Measurements from ENCODE around the gene CEP68.
"Not testable (repeated sequence)": the region's sequence is repeated elsewhere in the genome, so short reads cannot be mapped to it uniquely, and the experiment has no call there.

CEP68 gene

DNA sequence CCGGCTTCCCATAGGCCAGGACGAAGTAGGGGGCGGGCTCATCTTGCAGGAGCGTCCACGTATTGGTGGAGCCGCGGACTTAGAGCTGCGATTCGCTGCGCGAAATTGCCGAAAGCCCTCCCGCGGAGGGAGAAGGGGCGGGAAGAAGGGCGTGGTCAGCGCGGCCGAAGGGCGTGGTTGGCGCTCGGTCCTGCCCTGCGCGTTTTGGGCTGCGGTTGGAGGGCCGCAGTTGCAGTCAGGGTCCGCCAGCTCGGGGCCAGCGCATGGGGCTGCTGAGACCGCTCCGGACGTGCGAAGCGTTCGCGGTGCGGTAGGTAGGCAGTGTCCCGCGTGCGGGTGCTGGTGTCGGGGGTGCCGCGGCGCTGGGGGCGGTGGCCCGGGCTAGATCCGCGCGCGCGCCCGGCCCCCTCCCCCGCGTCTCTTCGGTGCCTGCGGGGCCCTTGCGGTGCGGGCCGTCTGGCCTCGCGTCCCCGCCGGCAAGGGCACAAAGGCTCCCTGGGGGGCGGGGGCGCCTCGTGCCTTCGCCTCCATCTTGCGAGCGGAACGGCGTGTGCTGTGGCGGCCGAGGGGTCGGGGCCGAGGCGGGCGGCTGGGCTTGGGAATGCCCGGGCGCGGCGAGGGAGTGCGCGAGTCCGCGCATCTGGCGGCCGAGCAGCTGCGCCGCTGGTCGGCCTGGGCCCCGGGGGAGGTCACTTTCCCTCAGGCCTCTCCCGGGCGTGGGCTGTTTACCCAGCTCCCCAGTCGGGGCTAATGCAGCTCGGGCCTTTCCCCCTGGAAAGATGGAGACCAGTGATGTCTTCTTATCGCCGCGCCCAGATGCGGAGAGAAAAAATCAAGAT is at the start of gene CEP68:
CEP68 (plus strand) TSS at position 202 of the 839 bp plus-strand sequence. CDS start 13,029 bp downstream, outside the sequence.
- peak; percentile 95 to 96 for DNase-seq

- no peak for DNase-seq
These were observed 42.4 kb upstream of the CEP68 start for GRCh38 chr2:65013776-65014175.

GRCh38 chr2:65015731-65016130 is 40.5 kb upstream of the CEP68 start:
- no peak for DNase-seq

DNA sequence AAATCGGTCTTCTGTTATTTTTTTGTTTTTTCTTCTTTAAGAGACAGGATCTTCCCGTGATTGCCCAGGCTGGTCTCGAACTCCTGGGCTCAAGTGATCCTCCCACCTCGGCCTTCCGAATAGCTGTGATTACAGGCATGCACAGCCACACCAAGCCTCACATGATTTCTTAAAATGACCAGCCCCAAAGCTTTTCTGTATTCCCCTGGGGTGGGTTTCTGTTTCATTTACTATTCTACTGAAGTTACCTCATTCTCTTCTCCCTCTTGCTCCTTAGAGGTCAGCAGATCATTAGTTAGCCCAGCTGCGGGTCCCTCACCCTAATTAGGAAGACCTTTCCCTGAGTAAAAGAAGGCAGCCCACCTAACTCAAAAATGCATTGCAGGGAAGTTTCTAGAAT is 39.4 kb upstream of the CEP68 start:
- DNase-seq, result no peak

DNA sequence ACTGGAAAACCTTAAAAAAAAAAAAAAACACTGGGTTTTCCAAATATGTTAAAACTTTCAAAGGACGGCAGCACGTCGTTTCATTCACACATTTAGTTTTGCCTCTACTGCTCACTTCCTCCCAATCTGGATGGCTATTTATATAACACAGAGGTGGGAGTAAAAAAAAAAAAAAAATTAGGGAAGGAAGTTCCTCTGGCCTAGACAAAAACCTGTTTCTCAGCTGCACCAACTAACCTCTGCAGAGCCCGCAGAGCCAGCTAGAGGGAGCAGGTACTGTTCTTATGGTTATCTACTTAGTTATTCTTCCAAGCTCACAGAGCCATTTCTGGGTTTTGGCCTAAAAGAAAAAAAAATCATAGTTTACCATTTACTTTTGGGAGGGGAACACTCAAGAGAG is 38.9 kb upstream of the CEP68 start:
- DNase-seq, result peak in 1 of 2 donors; percentile 53

GRCh38 chr2:65018141-65018582 is 38.1 kb upstream of the CEP68 start:
- peak in 1 of 2 donors; percentile 50 for DNase-seq

DNA sequence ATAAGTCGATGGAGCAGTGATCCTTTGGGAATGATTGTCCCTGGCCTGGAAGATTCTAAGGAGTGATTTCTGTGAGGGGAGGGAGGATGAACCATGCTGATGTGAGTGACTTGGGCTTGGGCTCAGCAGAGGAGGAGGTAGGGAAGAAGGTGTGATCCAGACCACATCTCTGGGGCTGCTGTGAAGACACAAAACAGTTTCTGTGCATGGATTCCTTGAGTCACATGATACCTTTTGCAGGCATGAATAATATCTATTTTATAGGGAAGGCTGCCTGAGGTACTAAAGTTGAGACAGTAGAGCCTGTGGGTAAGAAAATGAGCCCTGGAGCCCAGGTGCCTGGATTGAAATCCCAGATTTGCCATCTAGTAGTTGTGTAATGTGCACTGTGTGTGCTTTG is 37.2 kb upstream of the CEP68 start:
- no peak for DNase-seq

- DNase-seq, result no peak
These were observed 36.5 kb upstream of the CEP68 start for GRCh38 chr2:65019675-65020195.

GRCh38 chr2:65020251-65020650 is 36.0 kb upstream of the CEP68 start:
- DNase-seq, result not testable (repeated sequence)

GRCh38 chr2:65020943-65021528 is 35.2 kb upstream of the CEP68 start:
- no peak for DNase-seq

- no peak for DNase-seq
These were observed 34.5 kb upstream of the CEP68 start for GRCh38 chr2:65021709-65022108.

GRCh38 chr2:65022189-65022588 is 34.0 kb upstream of the CEP68 start:
- DNase-seq, result no peak

DNA sequence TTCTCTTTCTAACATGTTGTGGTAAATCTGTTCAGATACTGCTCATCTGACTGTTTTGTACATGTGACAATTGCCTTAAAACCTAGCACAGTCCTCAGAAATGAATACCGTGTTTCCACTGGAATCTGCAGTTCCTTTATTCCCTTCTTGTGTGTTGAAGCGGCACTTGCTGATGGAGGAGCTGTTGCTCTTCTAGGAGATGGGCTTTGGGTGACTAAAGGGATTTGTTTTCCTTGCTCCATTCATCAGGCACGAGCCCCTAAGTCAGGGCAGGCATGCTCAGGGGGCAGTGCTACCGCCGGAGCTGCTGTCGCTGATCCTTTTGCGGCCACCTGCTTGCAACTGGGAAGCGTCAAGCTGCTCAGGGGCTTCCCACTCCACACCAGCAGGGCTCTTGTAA is 32.5 kb upstream of the CEP68 start:
- no peak for DNase-seq

- no peak for DNase-seq
These were observed 31.9 kb upstream of the CEP68 start for GRCh38 chr2:65024149-65024829.

GRCh38 chr2:65025453-65026123 is 30.6 kb upstream of the CEP68 start:
- DNase-seq, result no peak

DNA sequence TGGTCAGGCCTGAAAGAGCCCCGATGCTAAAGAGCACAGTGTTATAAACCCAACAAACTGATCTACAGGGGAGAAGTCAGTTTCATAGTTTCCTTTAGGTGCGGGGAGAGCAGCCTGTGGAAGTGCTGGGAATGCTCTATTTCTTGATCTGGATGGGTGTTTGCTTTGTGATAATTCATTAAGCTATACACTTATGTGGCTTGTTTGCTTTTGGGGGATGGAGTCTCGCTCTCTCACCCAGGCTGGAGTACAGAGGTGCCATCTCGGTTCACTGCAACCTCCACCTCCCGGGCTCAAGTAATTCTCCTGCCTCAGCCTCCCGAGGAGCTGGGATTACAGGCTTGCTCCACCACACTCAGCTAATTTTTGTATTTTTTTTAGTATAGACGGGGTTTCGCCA is 30.1 kb upstream of the CEP68 start:
- DNase-seq, result no peak

- peak in 1 of 2 donors; percentile 49 for DNase-seq
These were observed 29.3 kb upstream of the CEP68 start for GRCh38 chr2:65026704-65027464.

- no peak for DNase-seq
These were observed 28.5 kb upstream of the CEP68 start for GRCh38 chr2:65027616-65028244.

DNA sequence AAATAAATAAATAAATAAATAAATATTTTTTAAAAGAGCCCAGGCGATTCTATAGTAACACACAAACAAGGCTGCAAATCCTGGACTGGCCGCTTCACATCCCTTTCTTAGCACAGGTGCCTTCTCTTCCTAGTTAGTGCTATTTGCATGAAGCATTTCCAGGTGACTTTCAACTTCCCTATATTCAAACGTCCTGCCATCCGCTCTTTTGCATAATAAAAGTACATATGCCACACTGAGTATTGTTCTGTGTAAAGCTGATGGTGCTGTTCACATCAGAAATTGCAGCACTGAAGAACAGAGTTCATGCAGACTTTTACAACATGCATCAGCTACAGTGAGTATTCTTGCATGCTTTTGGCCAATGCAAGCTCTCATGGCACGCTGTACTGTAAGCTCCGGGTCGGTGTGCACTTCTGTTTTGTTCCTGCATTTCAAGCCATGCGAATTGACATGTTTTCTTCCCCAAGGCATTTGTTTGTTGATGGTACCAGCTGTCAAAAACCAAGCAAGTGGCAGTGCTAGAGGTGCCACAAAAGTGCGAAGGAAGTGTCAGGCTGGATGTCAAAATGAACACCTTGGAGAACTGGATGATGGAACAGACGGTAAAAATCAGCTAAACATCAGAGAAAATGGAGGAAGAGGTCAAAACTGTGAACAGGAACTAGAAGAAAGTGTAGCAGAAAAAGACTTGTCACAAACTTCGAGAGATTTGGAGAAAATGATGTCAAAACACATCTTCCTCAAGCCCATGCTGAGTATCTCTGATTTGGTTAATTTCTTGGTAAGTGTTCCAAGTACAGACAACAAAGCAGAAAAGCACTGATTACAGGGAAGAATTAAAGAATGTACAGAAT is 25.5 kb upstream of the CEP68 start:
- DNase-seq, result peak in 1 of 2 donors; percentile 12

- DNase-seq, result peak; percentile 10 to 22
These were observed 24.7 kb upstream of the CEP68 start for GRCh38 chr2:65031341-65032018.
